Activated T-helper 1 cell treated with anti-CD3 and anti-CD28 coated beads, Interleukin-12 subunit alpha, Interleukin-12 subunit beta, Interleukin-2, Interleukin-4 antibody, amounts not matched to agents 30 ng/mL and 10 ng/mL and 1 ng/mL, durations not matched to agents 14 hours and 24 hours and 36 hours (primary cell): Measurements from ENCODE around the gene SLC38A4. TPM values are rescaled to one million over a fixed set of nuclear protein-coding genes. Genes with fewer than 3 reads are reported as not detected.
"Not testable (repeated sequence)": the region's sequence is repeated elsewhere in the genome, so short reads cannot be mapped to it uniquely, and the experiment has no call there.

Experiments used
- DNase-seq: peaks from one replicate; pipeline ENCODE4 v3.0.0; 2021; ENCODE audit warnings: low spot score
- H3K27ac Mint-ChIP-seq: one replicate; pipeline ENCODE4 v1.8.0; 2021; ENCODE audit warnings: mild to moderate bottlenecking, mixed read lengths
- H3K27me3 Mint-ChIP-seq: one replicate; pipeline ENCODE4 v1.8.0; 2022; ENCODE audit warnings: mild to moderate bottlenecking, moderate library complexity, mixed read lengths; ENCODE audit not compliant: insufficient read depth
- H3K36me3 Mint-ChIP-seq: one replicate; pipeline ENCODE4 v1.8.0; 2021; ENCODE audit warnings: low read depth, mixed read lengths
- H3K4me1 Mint-ChIP-seq: one replicate; pipeline ENCODE4 v1.8.0; 2021; ENCODE audit warnings: low read depth, mixed read lengths
- H3K4me3 Mint-ChIP-seq: one replicate; pipeline ENCODE4 v1.8.0; 2021; ENCODE audit warnings: mild to moderate bottlenecking, moderate library complexity, mixed read lengths
- H3K9me3 Mint-ChIP-seq: one replicate; pipeline ENCODE4 v1.8.0; 2021; ENCODE audit warnings: mixed read lengths
- intact Hi-C: fragments of 100-400 bp; cut with micrococcal nuclease; formaldehyde crosslinking; loops from one replicate; pipeline ENCODE4 v1.15.1; 2024
- total RNA-seq: library from RNA; stranded (reverse); gene quantifications from 2 replicates; pipeline ENCODE4 v1.2.3, GENCODE V29; 2022

The SLC38A4 gene
- total RNA-seq, 1 donor from 2014 or later: not detected

GRCh38 chr12:46754550-46754949 lies 71.2 kb downstream of the SLC38A4 start:
- H3K27ac Mint-ChIP-seq: no peak overlapping the region
- intact Hi-C loops: no loop called here
- no peaks in the 10 kb centered on the region for H3K27me3 Mint-ChIP-seq
- no peaks in the 10 kb centered on the region for H3K4me1 Mint-ChIP-seq
- no peak overlapping the region for H3K4me3 Mint-ChIP-seq
- no peak for DNase-seq
- H3K36me3 Mint-ChIP-seq: no peaks in the 10 kb centered on the region
- peaks cover 15% of the 10 kb centered on the region for H3K9me3 Mint-ChIP-seq

- Mint-ChIP-seq H3K36me3 (no peaks in the 10 kb centered on the region), H3K4me3 (no peak overlapping the region), H3K27me3 (no peaks in the 10 kb centered on the region), H3K4me1 (no peaks in the 10 kb centered on the region), H3K9me3 (peaks cover 26% of the 10 kb centered on the region), H3K27ac (no peak overlapping the region)
- intact Hi-C loops: no loop called here
- no peak for DNase-seq
Observed at GRCh38 chr12:46752396-46752795, 73.4 kb downstream of the SLC38A4 start.

- no peak for DNase-seq
- no peaks in the 10 kb centered on the region for H3K4me1 Mint-ChIP-seq
- H3K4me3 Mint-ChIP-seq: no peak overlapping the region
- H3K27me3 Mint-ChIP-seq: no peaks in the 10 kb centered on the region
- H3K36me3 Mint-ChIP-seq: no peaks in the 10 kb centered on the region
- H3K27ac Mint-ChIP-seq: no peak overlapping the region
- intact Hi-C loops: no loop called here
- peaks cover 21% of the 10 kb centered on the region for H3K9me3 Mint-ChIP-seq
Observed at GRCh38 chr12:46751173-46751572, 74.6 kb downstream of the SLC38A4 start.

- no peaks in the 10 kb centered on the region for H3K36me3 Mint-ChIP-seq
- DNase-seq: no peak
- intact Hi-C loops: no loop called here
- no peaks in the 10 kb centered on the region for H3K4me1 Mint-ChIP-seq
- H3K4me3 Mint-ChIP-seq: no peak overlapping the region
- peaks cover 34% of the 10 kb centered on the region for H3K9me3 Mint-ChIP-seq
- no peak overlapping the region for H3K27ac Mint-ChIP-seq
- H3K27me3 Mint-ChIP-seq: no peaks in the 10 kb centered on the region
Observed at GRCh38 chr12:46749322-46749721, 76.5 kb downstream of the SLC38A4 start.

GRCh38 chr12:46744283-46744682 lies 81.5 kb downstream of the SLC38A4 start:
- intact Hi-C loops: no loop called here
- Mint-ChIP-seq H3K4me1 (no peaks in the 10 kb centered on the region), H3K9me3 (peaks cover 36% of the 10 kb centered on the region), H3K36me3 (no peaks in the 10 kb centered on the region), H3K27ac (no peak overlapping the region), H3K4me3 (no peak overlapping the region), H3K27me3 (no peaks in the 10 kb centered on the region)
- no peak for DNase-seq

- Mint-ChIP-seq H3K27me3 (no peaks in the 10 kb centered on the region), H3K9me3 (peaks cover 29% of the 10 kb centered on the region), H3K36me3 (no peaks in the 10 kb centered on the region), H3K4me3 (no peak overlapping the region), H3K27ac (no peak overlapping the region), H3K4me1 (no peaks in the 10 kb centered on the region)
- intact Hi-C loops: no loop called here
- no peak for DNase-seq
Observed at GRCh38 chr12:46743456-46743855, 82.3 kb downstream of the SLC38A4 start.

GRCh38 chr12:46742271-46742670 lies 83.5 kb downstream of the SLC38A4 start:
- H3K4me1 Mint-ChIP-seq, DNase-seq, H3K27ac Mint-ChIP-seq, H3K36me3 Mint-ChIP-seq, intact Hi-C loops, H3K4me3 Mint-ChIP-seq, H3K27me3 Mint-ChIP-seq: not testable (repeated sequence)
- H3K9me3 Mint-ChIP-seq: peaks cover 27% of the 10 kb centered on the region

GRCh38 chr12:46725332-46725731 lies 100.5 kb downstream of the SLC38A4 start:
- peaks cover under 1% of the 10 kb centered on the region for H3K36me3 Mint-ChIP-seq
- H3K9me3 Mint-ChIP-seq: peaks cover 9% of the 10 kb centered on the region
- intact Hi-C loops: no loop called here
- peaks cover 5% of the 10 kb centered on the region for H3K4me1 Mint-ChIP-seq
- H3K27me3 Mint-ChIP-seq: peaks cover 6% of the 10 kb centered on the region
- H3K4me3 Mint-ChIP-seq: no peak overlapping the region
- H3K27ac Mint-ChIP-seq: no peak overlapping the region
- no peak for DNase-seq

- H3K27me3 Mint-ChIP-seq: peaks cover 6% of the 10 kb centered on the region
- no peak overlapping the region for H3K4me3 Mint-ChIP-seq
- peaks cover 12% of the 10 kb centered on the region for H3K9me3 Mint-ChIP-seq
- peaks cover 5% of the 10 kb centered on the region for H3K4me1 Mint-ChIP-seq
- intact Hi-C loops: no loop called here
- no peaks in the 10 kb centered on the region for H3K36me3 Mint-ChIP-seq
- DNase-seq: no peak
- H3K27ac Mint-ChIP-seq: no peak overlapping the region
Observed at GRCh38 chr12:46723629-46724419, 102.0 kb downstream of the SLC38A4 start.

- Mint-ChIP-seq H3K27ac (no peak overlapping the region), H3K9me3 (peaks cover 12% of the 10 kb centered on the region), H3K4me1 (peaks cover 5% of the 10 kb centered on the region), H3K36me3 (no peaks in the 10 kb centered on the region), H3K4me3 (no peak overlapping the region), H3K27me3 (peaks cover 6% of the 10 kb centered on the region)
- intact Hi-C loops: no loop called here
- no peak for DNase-seq
Observed at GRCh38 chr12:46722394-46723185, 103.2 kb downstream of the SLC38A4 start.

- intact Hi-C loops: no loop called here
- DNase-seq: no peak
- H3K36me3 Mint-ChIP-seq: no peaks in the 10 kb centered on the region
- H3K4me3 Mint-ChIP-seq: no peak overlapping the region
- H3K4me1 Mint-ChIP-seq: no peaks in the 10 kb centered on the region
- H3K9me3 Mint-ChIP-seq: peaks cover 3% of the 10 kb centered on the region
- H3K27me3 Mint-ChIP-seq: peaks cover 6% of the 10 kb centered on the region
- no peak overlapping the region for H3K27ac Mint-ChIP-seq
Observed at GRCh38 chr12:46718495-46718894, 107.3 kb downstream of the SLC38A4 start.

GRCh38 chr12:46717868-46718267 lies 107.9 kb downstream of the SLC38A4 start:
- no peak overlapping the region for H3K27ac Mint-ChIP-seq
- H3K27me3 Mint-ChIP-seq: peaks cover 6% of the 10 kb centered on the region
- intact Hi-C loops: no loop called here
- H3K9me3 Mint-ChIP-seq: peaks cover 3% of the 10 kb centered on the region
- no peak overlapping the region for H3K4me3 Mint-ChIP-seq
- no peaks in the 10 kb centered on the region for H3K4me1 Mint-ChIP-seq
- no peak for DNase-seq
- H3K36me3 Mint-ChIP-seq: no peaks in the 10 kb centered on the region

- intact Hi-C loops: no loop called here
- no peaks in the 10 kb centered on the region for H3K4me1 Mint-ChIP-seq
- H3K27me3 Mint-ChIP-seq: peaks cover 6% of the 10 kb centered on the region
- no peak overlapping the region for H3K4me3 Mint-ChIP-seq
- DNase-seq: no peak
- H3K27ac Mint-ChIP-seq: no peak overlapping the region
- no peaks in the 10 kb centered on the region for H3K36me3 Mint-ChIP-seq
- peaks cover 3% of the 10 kb centered on the region for H3K9me3 Mint-ChIP-seq
Observed at GRCh38 chr12:46717159-46717558, 108.6 kb downstream of the SLC38A4 start.
